Measurements from ENCODE around the gene PYCR2.
"Not testable (repeated sequence)": the region's sequence is repeated elsewhere in the genome, so short reads cannot be mapped to it uniquely, and the experiment has no call there.

Gene PYCR2

GRCh38 chr1:225934711-225935110 lies 10.7 kb upstream of the PYCR2 start:
- TF ChIP-seq, protein P1, sequence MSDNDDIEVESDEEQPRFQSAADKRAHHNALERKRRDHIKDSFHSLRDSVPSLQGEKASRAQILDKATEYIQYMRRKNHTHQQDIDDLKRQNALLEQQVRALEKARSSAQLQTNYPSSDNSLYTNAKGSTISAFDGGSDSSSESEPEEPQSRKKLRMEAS (IDR thresholded peaks at IDR 0.05; ENCODE audit: low read depth, low read length), result no peak
- TF ChIP-seq POLR2A (IDR thresholded peaks at IDR 0.05; ENCODE audit: extremely low read depth, insufficient read length) (no peak), MYC (IDR thresholded peaks at IDR 0.05; ENCODE audit: low read depth, low read length) (no peak)
- TF ChIP-seq, protein P2, sequence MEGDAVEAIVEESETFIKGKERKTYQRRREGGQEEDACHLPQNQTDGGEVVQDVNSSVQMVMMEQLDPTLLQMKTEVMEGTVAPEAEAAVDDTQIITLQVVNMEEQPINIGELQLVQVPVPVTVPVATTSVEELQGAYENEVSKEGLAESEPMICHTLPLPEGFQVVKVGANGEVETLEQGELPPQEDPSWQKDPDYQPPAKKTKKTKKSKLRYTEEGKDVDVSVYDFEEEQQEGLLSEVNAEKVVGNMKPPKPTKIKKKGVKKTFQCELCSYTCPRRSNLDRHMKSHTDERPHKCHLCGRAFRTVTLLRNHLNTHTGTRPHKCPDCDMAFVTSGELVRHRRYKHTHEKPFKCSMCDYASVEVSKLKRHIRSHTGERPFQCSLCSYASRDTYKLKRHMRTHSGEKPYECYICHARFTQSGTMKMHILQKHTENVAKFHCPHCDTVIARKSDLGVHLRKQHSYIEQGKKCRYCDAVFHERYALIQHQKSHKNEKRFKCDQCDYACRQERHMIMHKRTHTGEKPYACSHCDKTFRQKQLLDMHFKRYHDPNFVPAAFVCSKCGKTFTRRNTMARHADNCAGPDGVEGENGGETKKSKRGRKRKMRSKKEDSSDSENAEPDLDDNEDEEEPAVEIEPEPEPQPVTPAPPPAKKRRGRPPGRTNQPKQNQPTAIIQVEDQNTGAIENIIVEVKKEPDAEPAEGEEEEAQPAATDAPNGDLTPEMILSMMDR (IDR thresholded peaks at IDR 0.05; ENCODE audit: low read depth, low read length), result no peak
- H3K4me3 ChIP-seq (ENCODE audit: low read depth, low read length), result no peak overlapping the region
- no peak for DNase-seq (ENCODE audit: low read depth)

GRCh38 chr1:225933072-225933471 lies 9.0 kb upstream of the PYCR2 start:
- no peak overlapping the region for H3K4me3 ChIP-seq (ENCODE audit: low read depth, low read length)
- TF ChIP-seq, protein P2 (IDR thresholded peaks at IDR 0.05; ENCODE audit: low read depth, low read length), result no peak
- TF ChIP-seq POLR2A (IDR thresholded peaks at IDR 0.05; ENCODE audit: extremely low read depth, insufficient read length) (no peak), MYC (IDR thresholded peaks at IDR 0.05; ENCODE audit: low read depth, low read length) (no peak)
- TF ChIP-seq, protein P1 (IDR thresholded peaks at IDR 0.05; ENCODE audit: low read depth, low read length), result no peak
- no peak for DNase-seq (ENCODE audit: low read depth)

DNA sequence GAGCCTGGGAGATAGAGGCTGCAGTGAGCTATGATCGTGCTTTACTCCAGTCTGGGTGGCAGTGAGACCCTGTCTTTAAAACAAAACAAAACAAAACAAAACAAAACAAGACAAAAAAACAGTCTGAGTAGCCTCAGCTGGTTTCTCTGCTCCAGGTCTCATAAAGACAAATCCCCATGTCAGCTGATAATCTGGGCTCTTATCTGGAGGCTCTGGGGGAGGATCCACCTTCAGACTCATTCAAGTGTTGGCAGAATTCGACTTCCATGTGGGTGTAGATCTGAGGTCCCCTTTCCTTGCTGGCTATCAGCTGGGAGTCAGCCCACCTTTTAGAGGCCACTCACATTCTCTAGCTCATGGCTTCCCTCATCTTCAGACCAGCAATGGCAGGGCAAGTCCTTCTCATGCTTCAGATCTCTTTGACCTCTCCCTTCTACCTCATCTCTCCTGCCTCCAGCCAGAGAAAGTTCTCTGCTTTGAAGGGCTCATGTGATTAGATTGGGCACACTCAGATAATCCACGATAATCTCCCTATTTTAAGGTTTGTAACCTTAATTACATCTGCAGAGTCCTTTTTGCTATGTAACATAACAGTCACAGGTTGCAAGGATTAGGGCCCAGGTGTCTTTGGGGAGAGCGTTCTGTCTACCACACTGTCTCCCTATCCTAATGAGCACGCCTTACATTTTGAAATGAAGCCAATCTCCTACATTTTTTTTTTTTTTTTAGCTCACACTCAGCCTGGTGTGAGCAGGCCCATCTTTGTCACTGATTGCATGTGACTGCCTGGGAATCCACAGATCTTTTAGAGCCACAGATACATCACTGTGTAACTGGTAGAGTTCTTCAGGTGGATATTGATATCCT lies 7.5 kb upstream of the PYCR2 start:
- TF ChIP-seq MYC (IDR thresholded peaks at IDR 0.05; ENCODE audit: low read depth, low read length) (no peak), POLR2A (IDR thresholded peaks at IDR 0.05; ENCODE audit: extremely low read depth, insufficient read length) (no peak)
- TF ChIP-seq, protein P1 (IDR thresholded peaks at IDR 0.05; ENCODE audit: low read depth, low read length), result no peak
- TF ChIP-seq, protein P2 (IDR thresholded peaks at IDR 0.05; ENCODE audit: low read depth, low read length), result no peak
- no peak for DNase-seq (ENCODE audit: low read depth)
- no peak overlapping the region for H3K4me3 ChIP-seq (ENCODE audit: low read depth, low read length)

DNA sequence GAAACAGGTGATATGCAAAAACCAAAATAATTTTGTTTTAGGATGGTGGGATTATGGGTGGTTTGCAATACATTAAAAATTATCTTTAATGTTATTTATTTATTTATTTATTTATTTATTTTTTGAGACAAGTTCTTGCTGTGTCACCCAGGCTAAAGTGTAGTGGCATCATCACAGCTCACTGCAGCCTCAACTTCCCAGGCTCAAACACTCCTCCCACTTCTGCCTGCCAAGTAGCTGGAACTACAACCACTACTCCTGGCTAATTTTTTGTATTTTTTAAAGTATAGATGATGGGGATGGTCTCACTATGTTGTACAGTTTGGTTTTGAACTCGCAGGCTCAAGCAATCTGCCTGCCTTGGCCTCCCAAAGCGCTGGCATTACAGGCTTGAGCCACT lies 6.5 kb upstream of the PYCR2 start:
- H3K4me3 ChIP-seq (ENCODE audit: low read depth, low read length), result no peak overlapping the region
- TF ChIP-seq, protein P1 (IDR thresholded peaks at IDR 0.05; ENCODE audit: low read depth, low read length), result no peak
- no peak for TF ChIP-seq POLR2A (IDR thresholded peaks at IDR 0.05; ENCODE audit: extremely low read depth, insufficient read length)
- TF ChIP-seq, protein P2 (IDR thresholded peaks at IDR 0.05; ENCODE audit: low read depth, low read length), result no peak
- TF ChIP-seq MYC (IDR thresholded peaks at IDR 0.05; ENCODE audit: low read depth, low read length), result no peak
- no peak for DNase-seq (ENCODE audit: low read depth)

DNA sequence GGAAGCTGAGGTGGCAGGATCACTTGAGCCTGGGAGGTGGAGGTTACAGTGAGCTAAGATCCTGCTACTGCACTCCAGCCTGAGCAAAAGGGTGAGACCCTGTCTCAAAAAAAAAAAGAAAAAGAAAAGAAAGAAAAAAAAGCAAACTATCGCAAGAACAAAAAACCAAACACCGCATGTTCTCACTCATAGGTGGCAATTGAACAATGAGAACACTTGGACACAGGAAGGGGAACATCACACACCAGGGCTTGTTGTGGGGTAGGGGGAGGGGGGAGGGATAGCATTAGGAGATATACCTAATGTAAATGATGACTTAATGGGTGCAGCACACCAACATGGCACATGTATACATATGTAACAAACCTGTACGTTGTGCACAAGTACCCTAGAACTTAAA lies 5.4 kb upstream of the PYCR2 start:
- not testable (repeated sequence) for H3K4me3 ChIP-seq (ENCODE audit: low read depth, low read length); DNase-seq (ENCODE audit: low read depth)

DNA sequence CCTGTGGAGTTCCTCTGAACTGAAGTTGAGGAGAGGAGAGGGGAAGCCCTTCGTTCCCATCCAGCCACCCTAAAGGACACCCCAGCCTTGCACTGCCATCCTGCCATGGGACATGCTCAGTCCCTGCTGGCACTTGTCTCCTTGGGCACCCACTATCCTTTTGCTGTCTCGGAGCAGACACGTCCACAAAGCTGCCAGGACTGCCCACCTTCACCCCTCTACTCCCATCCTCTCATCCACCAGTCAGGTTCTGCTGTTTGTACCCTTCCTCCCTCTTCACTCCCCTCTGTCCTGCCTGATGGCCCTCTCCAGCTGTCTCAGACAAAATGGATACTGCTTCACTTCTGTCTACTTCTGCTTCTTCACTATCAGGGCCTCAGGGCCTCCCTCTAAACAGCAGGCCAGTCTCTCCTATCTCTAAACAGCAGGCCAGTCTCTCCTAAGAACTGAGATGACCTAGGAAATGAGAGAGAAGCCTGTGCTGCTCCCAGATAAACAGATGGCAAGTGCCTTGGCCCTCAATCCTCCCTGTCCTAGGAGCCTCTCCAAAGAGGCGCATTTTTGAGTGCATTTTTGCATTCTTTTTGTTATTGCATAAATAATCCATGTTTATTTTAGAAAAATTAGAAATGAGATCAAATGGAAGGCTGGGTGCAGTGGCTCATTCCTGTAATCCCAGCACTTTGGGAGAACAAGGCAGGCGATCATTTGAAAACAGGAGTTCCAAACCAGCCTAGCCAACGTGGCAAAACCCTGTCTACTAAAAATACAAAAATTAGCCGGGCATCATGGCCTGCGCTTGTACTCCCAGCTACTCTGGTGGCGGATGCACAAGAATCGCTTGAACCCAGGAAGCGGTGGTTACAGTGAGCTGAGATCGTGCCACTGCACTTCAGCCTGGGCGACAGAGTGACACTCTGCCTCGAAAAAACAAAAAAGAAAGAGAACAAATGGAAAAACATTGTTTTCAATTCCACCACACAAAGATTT lies 4.4 kb upstream of the PYCR2 start:
- no peak for TF ChIP-seq MYC (IDR thresholded peaks at IDR 0.05; ENCODE audit: low read depth, low read length)
- TF ChIP-seq POLR2A (IDR thresholded peaks at IDR 0.05; ENCODE audit: extremely low read depth, insufficient read length), result no peak
- H3K4me3 ChIP-seq (ENCODE audit: low read depth, low read length), result no peak overlapping the region
- peak; percentile 34 for DNase-seq (ENCODE audit: low read depth)

Data from NB4 (cell line).